Liver (tissue), 9 donors: Measurements from ENCODE around the gene HOXD12. TPM values are rescaled to one million over a fixed set of nuclear protein-coding genes. Genes with fewer than 3 reads are reported as not detected.

ENCODE experiments used
- DNase-seq: peaks from one replicate; pipeline ENCODE4 v3.0.0-alpha.2; 2017; ENCODE audit warnings: low spot score
- H3K27ac ChIP-seq, 2 donors: one replicate each; pipeline ENCODE4 v1.7.0; 2013; ENCODE audit warnings: inconsistent platforms in 2 of 2, low read length in 2 of 2, control low read depth in 1 of 2, low read depth in 1 of 2, mild to moderate bottlenecking in 1 of 2
- H3K27me3 ChIP-seq, 4 donors: one replicate each; pipeline versions ENCODE4 v1.6.1 to v1.7.0; 2013; ENCODE audit warnings: low read length in 3 of 4, inconsistent platforms in 1 of 4, mild to moderate bottlenecking in 1 of 4, moderate library complexity in 1 of 4; ENCODE audit not compliant: control insufficient read depth in 4 of 4, insufficient read depth in 4 of 4
- H3K36me3 ChIP-seq, 4 donors: one replicate each; pipeline versions ENCODE4 v1.6.1 to v1.7.0; 2013; ENCODE audit warnings: low read length in 3 of 4, mild to moderate bottlenecking in 3 of 4, low read depth in 1 of 4, moderate library complexity in 1 of 4; ENCODE audit not compliant: control insufficient read depth in 4 of 4, insufficient read depth in 3 of 4
- H3K4me1 ChIP-seq, 4 donors: one replicate each; pipeline versions ENCODE4 v1.6.1 to v1.7.0; 2013; ENCODE audit warnings: low read length in 3 of 4, mild to moderate bottlenecking in 3 of 4, moderate library complexity in 1 of 4; ENCODE audit not compliant: control insufficient read depth in 4 of 4, insufficient read depth in 4 of 4
- H3K4me3 ChIP-seq, 3 donors: one replicate each; pipeline versions ENCODE4 v1.6.1 to v1.7.0; 2013; ENCODE audit warnings: low read length in 3 of 3, control low read depth in 1 of 3, low read depth in 1 of 3, mild to moderate bottlenecking in 1 of 3
- H3K9ac ChIP-seq, 2 donors: one replicate each; pipeline ENCODE4 v1.7.0; 2013; ENCODE audit warnings: low read length in 2 of 2, mild to moderate bottlenecking in 2 of 2, moderate library complexity in 2 of 2, control low read depth in 1 of 2, low read depth in 1 of 2
- H3K9me3 ChIP-seq, 4 donors: one replicate each; pipeline versions ENCODE4 v1.6.1 to v1.7.0; 2013; ENCODE audit warnings: low read length in 3 of 4; ENCODE audit not compliant: control insufficient read depth in 4 of 4
- EGR1 ChIP-seq, 2 donors: IDR thresholded peaks; 2 replicates each; pipeline ENCODE4 v1.6.1; 2016 to 2018; ENCODE audit warnings: antibody characterized with exemption in 2 of 2, low read depth in 2 of 2
- FOXA1 ChIP-seq: IDR thresholded peaks from 2 replicates; pipeline ENCODE4 v1.6.1; 2016; ENCODE audit warnings: antibody characterized with exemption
- GABPA ChIP-seq, 2 donors: IDR thresholded peaks in 1 of 2; conservative IDR thresholded peaks in 1 of 2; 2 replicates each; pipeline ENCODE4 v1.6.1; 2016; ENCODE audit warnings: antibody characterized with exemption in 2 of 2, mild to moderate bottlenecking in 1 of 2, moderate library complexity in 1 of 2
- HNF4A ChIP-seq, 2 donors: conservative IDR thresholded peaks; 2 replicates each; pipeline ENCODE4 v1.6.1; 2016; ENCODE audit warnings: antibody characterized with exemption in 2 of 2, mild to moderate bottlenecking in 2 of 2
- HNF4G ChIP-seq: IDR thresholded peaks from 2 replicates; pipeline ENCODE4 v1.6.1; 2016; ENCODE audit warnings: antibody characterized with exemption
- JUND ChIP-seq, 2 donors: IDR thresholded peaks; 2 replicates each; pipeline ENCODE4 v1.6.1; 2016; ENCODE audit warnings: antibody characterized with exemption in 2 of 2
- MAX ChIP-seq: IDR thresholded peaks from 2 replicates; pipeline ENCODE4 v1.6.1; 2016; ENCODE audit warnings: antibody characterized with exemption
- NR2F2 ChIP-seq: IDR thresholded peaks from 2 replicates; pipeline ENCODE4 v1.6.1; 2016; ENCODE audit warnings: antibody characterized with exemption
- RAD21 ChIP-seq, 2 donors: IDR thresholded peaks; 2 replicates each; pipeline ENCODE4 v1.6.1; 2016; ENCODE audit warnings: antibody characterized with exemption in 2 of 2, mild to moderate bottlenecking in 2 of 2
- REST ChIP-seq: IDR thresholded peaks from 2 replicates; pipeline ENCODE4 v1.6.1; 2016; ENCODE audit warnings: antibody characterized with exemption, mild to moderate bottlenecking
- RXRA ChIP-seq, 2 donors: IDR thresholded peaks; 2 replicates each; pipeline ENCODE4 v1.6.1; 2017 to 2018; ENCODE audit warnings: antibody characterized with exemption in 2 of 2, mild to moderate bottlenecking in 1 of 2
- SP1 ChIP-seq: IDR thresholded peaks from 2 replicates; pipeline ENCODE4 v1.6.1; 2018; ENCODE audit warnings: antibody characterized with exemption, mild to moderate bottlenecking
- TAF1 ChIP-seq: conservative IDR thresholded peaks from 2 replicates; pipeline ENCODE4 v1.6.1; 2016; ENCODE audit warnings: antibody characterized with exemption, mild to moderate bottlenecking
- YY1 ChIP-seq: IDR thresholded peaks from 2 replicates; pipeline ENCODE4 v1.6.1; 2016; ENCODE audit warnings: antibody characterized with exemption, mild to moderate bottlenecking
- ZBTB33 ChIP-seq: IDR thresholded peaks from 2 replicates; pipeline ENCODE4 v1.6.1; 2016; ENCODE audit warnings: antibody characterized with exemption
- WGBS: extraction: QIAGEN DNeasy Blood & Tissue Kit; methylation state at CpG from one replicate; pipeline ENCODE4 v1.1.7; 2013; 5-methylcytosine and 5-hydroxymethylcytosine counted together
- polyA plus RNA-seq, 2 donors: library from polyadenylated mRNA; stranded (reverse) in 1 of 2; unstranded in 1 of 2; fragments of 200-250 nt in 1 of 2; fragments of >200 nt in 1 of 2; fragmentation: Nextera tagmentation in 1 of 2; extraction: Ambion mirVana in 1 of 2; gene quantifications; one replicate each; pipeline versions ENCODE4 v1.2.1 to v1.2.3, GENCODE V29; 2013 to 2015
- total RNA-seq, 2 donors: library from RNA; depleted of rRNA; stranded (reverse); fragments of >200 nt; gene quantifications; one replicate each; pipeline ENCODE4 v1.2.3, GENCODE V29; 2014
- donor health status: healthy.
- donor health status: healthy.
- donor health status: healthy.
- donor health status: healthy.
- donor health status: healthy.

Gene HOXD12
- total and polyA plus RNA-seq, 4 donors: not detected

- no peaks in the 10 kb centered on the region for H3K36me3 ChIP-seq
- no peak overlapping the region for H3K9ac ChIP-seq
- H3K27me3 ChIP-seq: peaks cover 21 to 48% (median 35%) of the 10 kb centered on the region in 4 donors
- peaks cover 0 to 7% (median under 1%) of the 10 kb centered on the region in 4 donors for H3K9me3 ChIP-seq
- TF ChIP-seq FOXA1: no peak
- no peak for TF ChIP-seq SP1
- TF ChIP-seq EGR1 (IDR thresholded peaks at IDR 0.05; ENCODE audit: low read depth in 2 of 2): no peak
- TF ChIP-seq YY1: no peak
- TF ChIP-seq RXRA (IDR thresholded peaks at IDR 0.05): no peak
- no peak for TF ChIP-seq GABPA (IDR thresholded peaks at IDR 0.05 in 1 of 2, conservative IDR thresholded peaks at IDR 0.05 in 1 of 2)
- no peak for TF ChIP-seq MAX
- no peak for TF ChIP-seq NR2F2
- TF ChIP-seq JUND (IDR thresholded peaks at IDR 0.05): no peak
- TF ChIP-seq HNF4G: no peak
- TF ChIP-seq REST: no peak
- no peak for TF ChIP-seq TAF1
- TF ChIP-seq ZBTB33: no peak
- TF ChIP-seq RAD21 (IDR thresholded peaks at IDR 0.05): no peak
- H3K4me3 ChIP-seq: no peak overlapping the region
- H3K27ac ChIP-seq: no peak overlapping the region
- WGBS: 15% methylated on average over 53 of the region's 53 CpGs
- DNase-seq: no peak
- H3K4me1 ChIP-seq: peaks cover 4 to 10% (median 9%) of the 10 kb centered on the region in 4 donors
Observed at GRCh38 chr2:176121190-176122051, 21.8 kb downstream of the HOXD12 start.

- Histone ChIP-seq H3K9me3 (peaks cover 0 to 7% (median 0%) of the 10 kb centered on the region in 4 donors), H3K4me1 (peaks cover 4 to 10% (median 9%) of the 10 kb centered on the region in 4 donors), H3K4me3 (peak overlapping the region in 1 of 3 donors; percentile 47), H3K36me3 (no peaks in the 10 kb centered on the region), H3K27ac (no peak overlapping the region), H3K27me3 (peaks cover 20 to 54% (median 30%) of the 10 kb centered on the region in 4 donors), H3K9ac (no peak overlapping the region)
- WGBS: 8% methylated on average over 47 of the region's 47 CpGs
- DNase-seq: no peak
- TF ChIP-seq RXRA (IDR thresholded peaks at IDR 0.05): no peak
- no peak for TF ChIP-seq JUND (IDR thresholded peaks at IDR 0.05)
- no peak for TF ChIP-seq MAX
- TF ChIP-seq FOXA1: no peak
- TF ChIP-seq HNF4A (conservative IDR thresholded peaks at IDR 0.05): no peak
- no peak for TF ChIP-seq HNF4G
Observed at GRCh38 chr2:176122052-176122682, 22.6 kb downstream of the HOXD12 start.
